Sigmoid colon (tissue), 3 donors: Measurements from ENCODE around the gene TWIST1.

Experiments
- CTCF ChIP-seq, 4 experiments: fragments of 450-650 bp in 3 of 4; fragments of 200-600 bp in 1 of 4; IDR thresholded peaks; one replicate each; pipeline ENCODE4 v1.5.1; 2016 to 2019; ENCODE audit warnings: antibody characterized with exemption in 4 of 4, mild to moderate bottlenecking in 3 of 4, moderate library complexity in 2 of 4
- POLR2A ChIP-seq, 2 donors: fragments of 450-650 bp; IDR thresholded peaks; one replicate each; pipeline ENCODE4 v1.6.1; 2016; ENCODE audit warnings: antibody characterized with exemption in 2 of 2, mild to moderate bottlenecking in 2 of 2, moderate library complexity in 2 of 2

GRCh38 chr7:19097165-19098055 is 20.0 kb downstream of the TWIST1 start:
- TF ChIP-seq POLR2A (IDR thresholded peaks at IDR 0.05) (no peak), CTCF (IDR thresholded peaks at IDR 0.05) (no peak)
